HepG2 (cell line): ENCODE measurements around the gene USP7. TPM values are rescaled to one million over a fixed set of nuclear protein-coding genes. Genes with fewer than 3 reads are reported as not detected.

Experiments
- BHLHE40 ChIP-seq: IDR thresholded peaks from 2 replicates; pipeline ENCODE4 v1.6.1; 2011; ENCODE audit warnings: low read length, improper control_type of control experiment
- CCAR2 ChIP-seq: fragments of 200-400 bp; formaldehyde crosslinking; optimal IDR thresholded peaks from 2 replicates; pipeline ENCODE3; 2018; ENCODE audit warnings: low read depth, mild to moderate bottlenecking, low read length, moderate library complexity
- FLYWCH1 ChIP-seq: sonication (generic); formaldehyde crosslinking; IDR thresholded peaks from 2 replicates; pipeline ENCODE4 v1.8.1; 2023; ENCODE audit warnings: mild to moderate bottlenecking, missing genetic modification reagents
- FUBP1 ChIP-seq: sonication (generic); formaldehyde crosslinking; IDR thresholded peaks from 2 replicates; pipeline ENCODE4 v1.5.1; 2020; ENCODE audit warnings: missing genetic modification reagents, mild to moderate bottlenecking, borderline replicate concordance
- HES4 ChIP-seq: sonication (generic); formaldehyde crosslinking; IDR thresholded peaks from 2 replicates; pipeline ENCODE4 v1.9.0; 2021; ENCODE audit warnings: mild to moderate bottlenecking, missing genetic modification reagents, borderline replicate concordance
- HIVEP1 ChIP-seq: sonication (generic); formaldehyde crosslinking; IDR thresholded peaks from 2 replicates; pipeline ENCODE4 v1.4.0; 2020; ENCODE audit warnings: mild to moderate bottlenecking, missing genetic modification reagents
- HOXA7 ChIP-seq: sonication (generic); formaldehyde crosslinking; IDR thresholded peaks from 2 replicates; pipeline ENCODE4 v1.8.1; 2022; ENCODE audit warnings: mild to moderate bottlenecking, missing genetic modification reagents, moderate library complexity
- IKZF4 ChIP-seq: sonication (generic); formaldehyde crosslinking; IDR thresholded peaks from 2 replicates; pipeline ENCODE4 v1.5.1; 2020; ENCODE audit warnings: borderline replicate concordance, mild to moderate bottlenecking, low read depth, missing genetic modification reagents; ENCODE audit errors: not compliant biosample characterization
- IRF1 ChIP-seq: sonication (generic); formaldehyde crosslinking; IDR thresholded peaks from 2 replicates; pipeline ENCODE4 v1.4.0; 2020; ENCODE audit warnings: low read depth, mild to moderate bottlenecking, missing genetic modification reagents
- MED1 ChIP-seq: sonication (generic); formaldehyde crosslinking; IDR thresholded peaks from 2 replicates; pipeline ENCODE4 v1.4.0; 2020; ENCODE audit warnings: missing genetic modification reagents
- NPAS2 ChIP-seq: sonication (generic); formaldehyde crosslinking; IDR thresholded peaks from 2 replicates; pipeline ENCODE4 v1.8.0; 2022; ENCODE audit warnings: mild to moderate bottlenecking, missing genetic modification reagents, borderline replicate concordance
- POLR2AphosphoS2 ChIP-seq: IDR thresholded peaks from 2 replicates; pipeline ENCODE4 v1.6.1; 2011; ENCODE audit warnings: low read depth, low read length, improper control_type of control experiment
- SKI ChIP-seq: fragments of 450-650 bp; IDR thresholded peaks from one replicate; pipeline ENCODE4 v1.6.1; 2018; ENCODE audit warnings: mild to moderate bottlenecking; ENCODE audit not compliant: partially characterized antibody
- STAT5B ChIP-seq: sonication (generic); formaldehyde crosslinking; IDR thresholded peaks from 2 replicates; pipeline ENCODE4 v1.4.0; 2020; ENCODE audit warnings: missing genetic modification reagents
- ZFP36L2 ChIP-seq: sonication (generic); formaldehyde crosslinking; IDR thresholded peaks from 2 replicates; pipeline ENCODE4 v1.4.0; 2020; ENCODE audit warnings: missing genetic modification reagents
- ZFP82 ChIP-seq: sonication (generic); formaldehyde crosslinking; IDR thresholded peaks from 2 replicates; pipeline ENCODE4 v1.5.1; 2020; ENCODE audit warnings: mild to moderate bottlenecking, missing genetic modification reagents, borderline replicate concordance
- ZFX ChIP-seq: sonication (generic); formaldehyde crosslinking; IDR thresholded peaks from 2 replicates; pipeline ENCODE4 v1.4.0; 2020; ENCODE audit warnings: mild to moderate bottlenecking, low read depth, missing genetic modification reagents, moderate library complexity
- ZNF367 ChIP-seq: sonication (generic); formaldehyde crosslinking; IDR thresholded peaks from 2 replicates; pipeline ENCODE4 v1.4.0; 2020; ENCODE audit warnings: missing genetic modification reagents, borderline replicate concordance
- ZNF616 ChIP-seq: sonication (generic); formaldehyde crosslinking; IDR thresholded peaks from 2 replicates; pipeline ENCODE4 v1.5.0; 2020; ENCODE audit warnings: low read depth, mild to moderate bottlenecking, missing genetic modification reagents
- polyA plus RNA-seq, 8 experiments: library from polyadenylated mRNA; depleted of rRNA in 3 of 8; stranded (reverse) in 7 of 8; unstranded in 1 of 8; fragments of >200 nt; fragmentation: Illumina TruSeq in 4 of 8; extraction: Trizol in 4 of 8; gene quantifications; 2 replicates each; pipeline versions ENCODE4 v1.2.1 to v1.2.3, GENCODE V29; 2011 to 2016; ENCODE audit warnings: low read depth in 4 of 8, missing spikeins in 1 of 8, mixed read lengths in 1 of 8; ENCODE audit not compliant: insufficient read depth in 1 of 8
- total RNA-seq, 5 experiments: library from RNA; depleted of rRNA; stranded (reverse); fragments of >200 nt; fragmentation: Illumina TruSeq; extraction: Trizol; gene quantifications; 2 replicates each; pipeline ENCODE4 v1.2.3, GENCODE V29; 2016; ENCODE audit warnings: low read depth in 1 of 5
- TF ChIP-seq, protein P1 (sequence below): sonication (generic); formaldehyde crosslinking; IDR thresholded peaks from 2 replicates; pipeline ENCODE4 v1.4.0; 2020; ENCODE audit warnings: missing genetic modification reagents, borderline replicate concordance
- TF ChIP-seq, protein P2 (sequence below): sonication (generic); formaldehyde crosslinking; IDR thresholded peaks from 2 replicates; pipeline ENCODE4 v1.5.1; 2020; ENCODE audit warnings: missing genetic modification reagents, mild to moderate bottlenecking, borderline replicate concordance
- TF ChIP-seq, protein P3 (sequence below): IDR thresholded peaks from 2 replicates; pipeline ENCODE4 v1.6.1; 2016; ENCODE audit warnings: missing compliant biosample characterization, missing genetic modification reagents, borderline replicate concordance

The USP7 gene
- total and polyA plus RNA-seq, 2 of the 13 experiments (the other 11 are each of a cell fraction or from before 2014, with no cell fraction given), result 52.5 to 173 TPM

- no peak for TF ChIP-seq HES4 (CRISPR knock-in tag)
- TF ChIP-seq FLYWCH1 (CRISPR knock-in tag), result no peak
- peak; percentile 92 for TF ChIP-seq POLR2AphosphoS2
- TF ChIP-seq ZFP36L2 (CRISPR knock-in tag), result peak; percentile 40
- no peak for TF ChIP-seq NPAS2 (CRISPR knock-in tag)
- no peak for TF ChIP-seq BHLHE40
- TF ChIP-seq STAT5B (CRISPR knock-in tag), result no peak; the same call in 1 of the 2 replicates
- TF ChIP-seq, protein P1, sequence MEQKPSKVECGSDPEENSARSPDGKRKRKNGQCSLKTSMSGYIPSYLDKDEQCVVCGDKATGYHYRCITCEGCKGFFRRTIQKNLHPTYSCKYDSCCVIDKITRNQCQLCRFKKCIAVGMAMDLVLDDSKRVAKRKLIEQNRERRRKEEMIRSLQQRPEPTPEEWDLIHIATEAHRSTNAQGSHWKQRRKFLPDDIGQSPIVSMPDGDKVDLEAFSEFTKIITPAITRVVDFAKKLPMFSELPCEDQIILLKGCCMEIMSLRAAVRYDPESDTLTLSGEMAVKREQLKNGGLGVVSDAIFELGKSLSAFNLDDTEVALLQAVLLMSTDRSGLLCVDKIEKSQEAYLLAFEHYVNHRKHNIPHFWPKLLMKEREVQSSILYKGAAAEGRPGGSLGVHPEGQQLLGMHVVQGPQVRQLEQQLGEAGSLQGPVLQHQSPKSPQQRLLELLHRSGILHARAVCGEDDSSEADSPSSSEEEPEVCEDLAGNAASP (CRISPR knock-in tag), result peak; percentile 93
- peak; percentile 59; the same call in 1 of the 2 replicates for TF ChIP-seq ZNF367 (CRISPR knock-in tag)
- TF ChIP-seq SKI, result peak; percentile 96
- TF ChIP-seq, protein P2, sequence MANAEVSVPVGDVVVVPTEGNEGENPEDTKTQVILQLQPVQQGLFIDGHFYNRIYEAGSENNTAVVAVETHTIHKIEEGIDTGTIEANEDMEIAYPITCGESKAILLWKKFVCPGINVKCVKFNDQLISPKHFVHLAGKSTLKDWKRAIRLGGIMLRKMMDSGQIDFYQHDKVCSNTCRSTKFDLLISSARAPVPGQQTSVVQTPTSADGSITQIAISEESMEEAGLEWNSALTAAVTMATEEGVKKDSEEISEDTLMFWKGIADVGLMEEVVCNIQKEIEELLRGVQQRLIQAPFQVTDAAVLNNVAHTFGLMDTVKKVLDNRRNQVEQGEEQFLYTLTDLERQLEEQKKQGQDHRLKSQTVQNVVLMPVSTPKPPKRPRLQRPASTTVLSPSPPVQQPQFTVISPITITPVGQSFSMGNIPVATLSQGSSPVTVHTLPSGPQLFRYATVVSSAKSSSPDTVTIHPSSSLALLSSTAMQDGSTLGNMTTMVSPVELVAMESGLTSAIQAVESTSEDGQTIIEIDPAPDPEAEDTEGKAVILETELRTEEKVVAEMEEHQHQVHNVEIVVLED (CRISPR knock-in tag), result peak; percentile 84
- TF ChIP-seq IRF1 (CRISPR knock-in tag), result 0 out of 2 replicates have a peak, but pooled peaks have one; percentile 12
- TF ChIP-seq, protein P3, sequence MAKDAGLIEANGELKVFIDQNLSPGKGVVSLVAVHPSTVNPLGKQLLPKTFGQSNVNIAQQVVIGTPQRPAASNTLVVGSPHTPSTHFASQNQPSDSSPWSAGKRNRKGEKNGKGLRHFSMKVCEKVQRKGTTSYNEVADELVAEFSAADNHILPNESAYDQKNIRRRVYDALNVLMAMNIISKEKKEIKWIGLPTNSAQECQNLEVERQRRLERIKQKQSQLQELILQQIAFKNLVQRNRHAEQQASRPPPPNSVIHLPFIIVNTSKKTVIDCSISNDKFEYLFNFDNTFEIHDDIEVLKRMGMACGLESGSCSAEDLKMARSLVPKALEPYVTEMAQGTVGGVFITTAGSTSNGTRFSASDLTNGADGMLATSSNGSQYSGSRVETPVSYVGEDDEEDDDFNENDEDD (CRISPR knock-in tag), result peak; percentile 69
- peak; percentile 99 for TF ChIP-seq ZFX (CRISPR knock-in tag)
- peak; percentile 20 for TF ChIP-seq CCAR2
- TF ChIP-seq HOXA7, result peak; percentile 88; the same call in 1 of the 2 replicates
- TF ChIP-seq MED1 (CRISPR knock-in tag), result peak; percentile 99
- TF ChIP-seq ZFP82 (CRISPR knock-in tag), result peak; percentile 91; the same call in 1 of the 2 replicates
- TF ChIP-seq FUBP1 (CRISPR knock-in tag), result no peak
- peak; percentile 95 for TF ChIP-seq HIVEP1 (CRISPR knock-in tag)
- TF ChIP-seq IKZF4 (CRISPR knock-in tag), result peak; percentile 85
- TF ChIP-seq ZNF616 (CRISPR knock-in tag), result peak; percentile 80
Observed at GRCh38 chr16:8863594-8864424, 99.9 kb downstream of the USP7 start (continued).
